Measurements from ENCODE around the gene STX3. TPM values are rescaled to one million over a fixed set of nuclear protein-coding genes. Genes with fewer than 3 reads are reported as not detected.

Gene STX3
- total and polyA plus RNA-seq, 2 of the 8 experiments (the other 6 are each of a cell fraction or from before 2014, with no cell fraction given): 50.5 to 56.1 TPM

- TF ChIP-seq TAF1 (IDR thresholded peaks at IDR 0.05; ENCODE audit: low read depth, low read length) (no peak), GABPA (IDR thresholded peaks at IDR 0.05; ENCODE audit: borderline replicate concordance, insufficient read depth, low read length) (no peak), KDM4A (IDR thresholded peaks at IDR 0.05; ENCODE audit: low read depth, low read length, severe bottlenecking) (no peak), ASH2L (IDR thresholded peaks at IDR 0.05; ENCODE audit: low read length) (no peak)
Measured at GRCh38 chr11:59782080-59782479, 26.9 kb downstream of the STX3 start (continued).

Measured in H1 (cell line).